DMS 273 (cell line): ENCODE measurements around the gene FMNL3.

Experiments
- DNase-seq: peaks from one replicate; lab custom pipeline; 2025; ENCODE audit not compliant: unreplicated experiment; lab: John Stamatoyannopoulos, UW

The FMNL3 gene

GRCh38 chr12:49635656-49636055 lies 71.5 kb downstream of the FMNL3 start:
- DNase-seq = no peak

- no peak for DNase-seq
These were observed 72.2 kb downstream of the FMNL3 start for GRCh38 chr12:49635036-49635435.

- DNase-seq = no peak
These were observed 73.4 kb downstream of the FMNL3 start for GRCh38 chr12:49633703-49634345.

GRCh38 chr12:49632986-49633702 lies 74.1 kb downstream of the FMNL3 start:
- no peak for DNase-seq

GRCh38 chr12:49632401-49632800 lies 74.8 kb downstream of the FMNL3 start:
- DNase-seq = no peak

GRCh38 chr12:49631336-49631907 lies 75.8 kb downstream of the FMNL3 start:
- no peak for DNase-seq

GRCh38 chr12:49627752-49628360 lies 79.3 kb downstream of the FMNL3 start:
- no peak for DNase-seq

GRCh38 chr12:49626836-49627235 lies 80.4 kb downstream of the FMNL3 start:
- DNase-seq = no peak

- DNase-seq = no peak
These were observed 80.9 kb downstream of the FMNL3 start for GRCh38 chr12:49626169-49626835.

GRCh38 chr12:49624921-49625577 lies 82.2 kb downstream of the FMNL3 start:
- no peak for DNase-seq

GRCh38 chr12:49623142-49623904 lies 83.9 kb downstream of the FMNL3 start, which contains the start of gene PRPF40B:
PRPF40B (plus strand) TSS chr12:49623561; CDS start chr12:49623591, 30 bp downstream.
- peak; percentile 94 for DNase-seq

- DNase-seq = peak; percentile 61
These were observed 84.6 kb downstream of the FMNL3 start for GRCh38 chr12:49622501-49623141.

GRCh38 chr12:49621651-49622500 lies 85.3 kb downstream of the FMNL3 start:
- DNase-seq = no peak

GRCh38 chr12:49619286-49619685 lies 87.9 kb downstream of the FMNL3 start:
- no peak for DNase-seq

GRCh38 chr12:49618576-49618975 lies 88.6 kb downstream of the FMNL3 start:
- no peak for DNase-seq

- DNase-seq = no peak
These were observed 90.5 kb downstream of the FMNL3 start for GRCh38 chr12:49616533-49617219.

GRCh38 chr12:49615725-49616124 lies 91.5 kb downstream of the FMNL3 start:
- no peak for DNase-seq

- DNase-seq = no peak
These were observed 95.0 kb downstream of the FMNL3 start for GRCh38 chr12:49612210-49612609.
